Measurements from ENCODE around the gene HDHD2.
"Not testable (repeated sequence)": the region's sequence is repeated elsewhere in the genome, so short reads cannot be mapped to it uniquely, and the experiment has no call there.

HDHD2 gene

DNA sequence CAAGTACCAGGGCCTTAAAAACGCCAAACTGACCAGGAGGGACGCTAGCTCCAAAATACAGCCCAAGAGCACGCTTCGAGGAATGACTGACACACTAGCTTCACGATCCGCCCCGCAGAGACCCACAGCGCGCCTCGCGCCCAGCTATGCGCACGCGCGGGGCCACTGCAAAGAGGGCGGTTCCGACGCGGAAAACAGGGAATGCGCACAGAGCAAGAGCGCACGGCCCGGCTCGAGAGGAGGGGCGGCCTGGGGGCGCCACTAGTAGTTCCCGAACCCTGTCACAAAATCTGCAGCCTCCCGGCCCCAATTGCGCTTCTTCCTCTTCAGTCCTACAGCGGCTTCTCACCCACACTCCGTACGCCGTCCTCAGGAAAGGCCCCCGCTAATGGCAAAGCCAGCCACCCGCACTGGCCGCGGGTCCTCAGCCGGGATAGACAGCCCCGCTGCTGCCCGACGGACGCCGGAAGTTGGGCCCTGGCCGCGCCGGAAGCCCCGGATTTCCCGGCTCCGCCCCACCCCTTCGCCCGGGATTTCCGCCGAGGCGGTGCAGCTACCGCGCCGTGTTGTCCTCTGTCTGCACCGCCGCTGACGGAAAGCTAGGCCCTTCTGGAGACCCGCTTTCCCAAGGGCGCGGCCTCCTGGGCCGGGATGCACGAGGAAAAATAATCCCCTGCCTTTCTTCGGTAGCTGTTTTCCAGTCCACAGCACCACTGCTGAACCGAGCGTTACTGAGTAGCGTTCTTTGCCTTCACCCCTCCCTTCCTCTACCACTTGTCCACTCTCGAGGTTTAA, at the start of gene HDHD2:
HDHD2 (minus strand) TSS at position 472 of the 795 bp plus-strand sequence. CDS start 14,061 bp downstream, outside the sequence.
- DNase-seq: peak; percentile 67

DNA sequence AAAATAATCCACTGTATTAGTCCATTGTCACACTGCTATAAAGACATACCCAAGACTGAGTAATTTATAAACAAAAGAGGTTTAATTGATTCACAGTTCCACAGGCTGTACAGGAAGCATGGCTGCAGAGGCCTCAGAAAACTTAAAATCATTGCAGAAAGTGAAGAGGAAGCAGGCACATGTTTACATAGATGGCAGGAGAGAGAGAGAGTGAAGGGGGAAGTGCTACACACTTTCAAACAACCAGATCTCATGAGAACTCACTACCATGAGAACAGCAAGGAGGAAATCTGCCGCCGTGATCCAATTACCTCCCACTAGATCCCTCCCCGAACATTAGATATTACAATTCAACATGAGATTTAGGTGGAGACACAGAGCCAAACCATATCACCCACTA, 45.7 kb upstream of the HDHD2 start:
- not testable (repeated sequence) for DNase-seq

DNA sequence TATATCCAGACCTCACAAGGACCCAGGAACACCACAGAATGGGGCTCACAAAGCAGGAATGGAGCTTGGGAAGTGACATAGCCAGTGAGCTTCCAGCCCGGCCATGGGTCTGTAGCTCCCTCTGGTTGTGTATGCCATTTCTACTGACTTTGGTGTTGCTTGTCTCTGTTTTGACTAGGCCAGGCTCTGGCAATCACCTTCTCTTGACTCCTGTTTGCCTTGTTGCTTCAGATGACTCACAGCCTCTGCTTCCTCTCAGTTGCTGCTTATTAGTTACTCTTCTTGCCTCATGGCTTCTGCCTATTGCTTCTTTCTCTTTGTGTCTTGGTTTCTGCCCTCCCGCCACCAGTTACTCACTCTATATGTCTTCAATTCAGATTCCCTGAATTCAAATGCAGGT, 41.7 kb upstream of the HDHD2 start:
- DNase-seq: no peak

DNA sequence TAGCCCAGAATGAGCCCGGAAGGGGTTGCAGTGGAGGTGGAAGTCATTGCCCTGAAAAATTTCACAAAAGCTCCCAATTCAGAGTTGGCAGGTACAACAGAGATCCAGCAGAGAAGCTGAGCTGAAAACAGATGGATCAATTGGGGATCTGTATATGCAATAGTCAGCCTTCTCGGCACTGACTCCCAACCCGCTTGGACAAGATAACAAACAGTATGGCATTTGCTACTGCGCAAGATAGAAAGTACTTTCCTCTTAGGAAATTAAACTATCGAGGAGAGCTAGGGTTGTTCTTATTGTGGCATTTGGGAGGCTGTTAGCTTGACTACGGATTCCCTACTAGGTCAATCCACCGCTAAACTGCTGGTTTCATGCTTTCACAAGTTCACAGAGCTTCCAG, 37.4 kb upstream of the HDHD2 start:
- DNase-seq: no peak

DNA sequence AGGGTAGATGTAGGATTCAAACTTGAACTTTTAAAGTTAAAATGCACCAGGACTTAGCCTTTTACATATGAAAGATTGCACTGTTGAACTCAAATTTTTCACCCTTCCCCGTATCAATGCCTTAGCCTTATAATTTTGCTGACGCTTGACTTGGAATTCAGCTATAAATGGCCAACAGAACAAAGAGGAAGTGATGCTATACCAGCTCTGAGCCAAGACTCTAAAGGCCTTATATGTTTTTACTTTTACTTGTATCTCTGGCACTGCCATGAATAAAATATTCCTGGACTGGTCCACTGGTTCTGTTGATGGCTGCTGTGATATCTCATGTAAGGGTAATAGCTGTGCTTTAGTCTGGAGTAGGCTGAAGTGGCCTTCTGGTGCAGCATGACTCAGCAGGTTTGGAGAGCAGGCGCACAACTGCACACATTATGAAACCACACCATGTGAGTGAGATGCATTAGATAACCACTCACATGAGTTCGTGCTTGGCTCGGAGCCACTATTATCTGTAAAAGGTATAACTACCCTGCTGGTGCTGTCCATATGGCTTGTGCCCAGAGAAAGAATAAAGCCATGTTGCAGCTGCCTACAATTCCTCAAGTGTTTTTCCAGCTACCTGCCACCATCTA, 34.2 kb upstream of the HDHD2 start:
- no peak for DNase-seq

DNA sequence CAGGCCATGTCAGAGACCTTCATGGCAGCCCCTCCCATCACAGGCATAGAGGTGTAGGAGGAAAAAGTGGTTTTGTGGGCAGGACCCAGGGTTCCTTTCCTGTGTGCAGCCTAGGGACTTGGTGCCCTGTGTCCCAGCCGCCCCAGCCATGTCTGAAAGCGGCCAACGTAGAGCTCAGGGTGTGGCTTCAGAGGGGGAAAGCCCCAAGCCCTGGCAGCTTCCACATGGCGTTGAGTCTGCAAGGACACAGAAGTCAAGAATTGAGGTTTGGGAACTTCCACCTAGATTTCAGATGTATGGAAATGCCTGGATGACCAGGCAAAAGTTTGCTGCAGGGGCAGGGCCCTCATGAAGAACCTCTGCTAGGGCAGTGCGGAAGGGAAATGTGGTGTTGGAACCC, 31.9 kb upstream of the HDHD2 start:
- DNase-seq: not testable (repeated sequence)

DNA sequence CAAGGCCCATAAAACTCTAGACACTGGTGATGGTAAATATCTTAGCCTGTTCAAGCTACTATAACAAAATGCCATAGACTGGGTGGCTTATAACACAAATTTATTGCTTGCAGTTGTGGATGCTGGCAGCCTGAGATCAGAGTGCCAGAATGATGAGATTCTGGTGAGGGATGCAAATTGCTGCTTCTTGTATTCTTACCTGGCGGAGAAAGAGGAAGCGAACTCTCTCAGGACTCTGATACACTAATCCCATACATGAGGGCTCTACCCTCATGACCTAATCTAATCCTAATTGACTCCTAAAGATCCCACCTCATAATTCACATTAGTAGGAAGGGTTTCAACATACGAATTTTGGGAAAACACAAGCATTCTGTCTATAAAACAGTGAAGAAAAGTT, 30.5 kb upstream of the HDHD2 start:
- no peak for DNase-seq

DNA sequence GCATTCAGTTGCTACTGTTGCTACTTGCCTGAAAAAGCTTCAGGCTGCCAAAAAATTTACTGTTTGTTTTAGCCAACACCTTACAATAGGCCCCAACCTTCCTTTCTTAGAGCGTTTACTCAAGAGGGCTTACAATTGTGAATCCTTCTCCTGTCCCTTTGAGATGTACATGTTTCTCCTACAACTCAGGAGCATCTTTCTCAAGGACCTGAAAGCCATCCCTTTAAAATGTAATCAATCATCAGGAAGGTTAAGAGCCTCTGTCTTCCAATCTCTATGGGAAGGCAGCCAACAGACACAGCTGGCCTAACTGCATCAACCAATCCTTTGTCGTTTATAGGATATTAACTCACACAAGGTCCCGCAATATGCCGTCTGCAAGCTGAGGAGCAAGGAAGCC, 29.2 kb upstream of the HDHD2 start:
- DNase-seq: no peak

DNA sequence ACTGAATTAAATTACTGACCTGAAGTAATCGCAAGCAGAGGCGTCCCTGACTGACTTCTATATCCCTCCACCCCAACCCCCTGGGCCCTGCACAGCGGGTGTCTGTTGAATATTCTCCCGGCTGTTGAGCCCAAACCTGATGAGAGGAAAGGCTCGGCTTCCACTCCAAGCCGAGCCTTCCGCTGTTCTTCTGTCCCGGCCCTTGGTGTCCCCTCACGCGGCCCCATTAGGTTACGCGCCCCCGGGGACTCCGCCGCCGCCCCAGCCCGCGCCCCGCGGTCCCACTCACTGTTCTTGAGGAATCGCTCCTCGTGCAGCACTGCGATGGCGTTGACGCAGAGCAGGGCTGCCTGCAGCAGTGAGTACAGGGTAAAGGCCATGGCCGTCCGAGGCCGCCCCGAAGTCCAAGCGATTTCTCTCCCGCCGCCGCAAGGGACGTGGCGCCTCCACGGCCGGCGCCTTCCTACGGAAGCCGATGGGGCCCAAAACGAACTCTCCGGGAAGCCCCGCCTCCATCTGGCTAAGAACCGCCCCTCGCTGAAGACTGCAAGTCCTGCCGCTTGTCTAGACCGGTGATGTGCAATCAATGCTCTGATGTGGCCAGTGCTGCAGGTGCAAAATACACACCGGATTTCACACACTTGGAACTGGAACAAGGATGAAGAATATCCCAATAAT, 25.7 kb upstream of the HDHD2 start, which contains the start of gene IER3IP1:
IER3IP1 (minus strand) TSS at position 467 of the 678 bp plus-strand sequence; CDS start at position 380, 87 bp downstream.
- peak; percentile 85 for DNase-seq

- DNase-seq: no peak
Observed at GRCh38 chr18:47175283-47175897, 25.1 kb upstream of the HDHD2 start.

DNA sequence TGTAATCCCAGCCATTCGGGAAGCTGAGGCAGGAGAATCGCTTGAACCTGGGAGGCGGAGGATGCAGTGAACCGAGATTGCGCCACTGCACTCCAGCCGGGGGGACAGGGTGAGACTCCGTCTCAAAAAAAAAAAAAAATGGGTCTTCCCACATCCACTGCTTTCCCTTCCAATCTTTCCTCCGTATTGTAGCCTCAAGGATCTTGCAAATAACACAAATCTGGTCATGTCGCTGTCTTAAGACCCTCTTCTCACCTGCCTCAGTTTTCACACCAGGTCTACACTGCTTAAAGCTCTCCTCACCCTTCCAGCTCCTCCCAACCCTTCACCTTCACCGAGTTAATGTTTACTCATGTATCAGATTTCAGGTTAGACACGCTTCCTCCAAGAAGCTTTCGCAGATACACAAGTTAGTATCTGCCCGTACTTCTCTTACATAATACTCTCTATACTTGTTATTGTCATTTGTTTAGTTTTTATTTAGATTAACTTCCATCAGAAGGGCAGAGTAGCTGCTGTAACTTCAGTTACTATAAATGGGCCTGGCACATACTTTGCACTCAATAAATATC, 24.3 kb upstream of the HDHD2 start:
- no peak for DNase-seq

DNA sequence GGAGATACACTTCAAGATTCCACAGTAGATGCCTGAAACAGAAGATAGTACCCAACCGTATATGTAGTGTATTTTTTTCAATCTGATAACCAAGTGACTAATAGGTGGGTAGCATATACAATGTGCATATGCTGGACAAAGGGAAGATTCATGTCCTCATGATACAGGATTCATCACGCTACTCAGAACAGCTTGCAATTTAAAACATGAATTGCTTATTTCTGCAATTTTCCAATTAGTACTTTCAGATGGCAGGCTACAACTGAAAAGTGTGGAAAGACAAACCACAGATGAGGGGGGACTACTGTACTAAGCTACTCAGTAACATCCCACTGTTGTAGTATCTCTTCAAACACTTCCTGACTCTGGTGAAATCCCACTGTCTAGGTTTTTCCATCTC, 22.2 kb upstream of the HDHD2 start:
- no peak for DNase-seq

DNA sequence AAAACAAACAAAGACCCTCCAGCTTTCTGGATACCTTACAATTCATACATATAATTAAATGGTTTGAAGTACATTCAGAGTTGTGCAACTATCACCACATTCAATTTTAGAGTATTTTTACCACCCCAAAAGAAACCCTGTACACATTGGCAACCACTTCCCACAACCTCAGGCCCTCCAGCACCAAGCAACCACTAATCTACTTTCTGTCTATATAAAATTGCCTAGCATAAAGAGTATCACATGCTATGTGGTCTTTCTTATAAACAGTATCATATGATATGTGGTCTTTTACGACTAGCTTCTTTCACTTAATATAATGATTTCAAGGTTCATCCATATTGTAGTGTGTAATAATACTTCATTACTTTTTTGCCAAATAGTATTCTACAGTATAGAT, 18.6 kb upstream of the HDHD2 start:
- no peak for DNase-seq

DNA sequence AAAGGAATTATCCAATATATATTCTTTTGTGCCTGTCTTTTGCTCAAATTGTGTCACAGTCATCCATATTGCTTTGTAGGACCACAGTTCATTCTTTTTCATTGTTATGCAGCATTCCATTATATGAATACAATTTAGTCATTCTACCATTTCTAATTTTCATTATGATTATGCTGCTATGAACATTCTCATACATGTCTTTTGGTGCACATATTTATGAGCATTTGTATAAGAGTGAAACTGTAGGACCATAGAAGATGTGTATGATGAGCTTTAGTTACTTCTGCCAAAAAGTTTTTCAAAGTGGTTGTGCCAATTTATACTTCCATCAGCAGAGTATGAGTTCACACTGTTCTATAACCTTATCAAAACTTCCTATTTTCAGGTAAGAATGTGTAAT, 18.2 kb upstream of the HDHD2 start:
- no peak for DNase-seq

- no peak for DNase-seq
Observed at GRCh38 chr18:47166294-47166693, 16.0 kb upstream of the HDHD2 start.

DNA sequence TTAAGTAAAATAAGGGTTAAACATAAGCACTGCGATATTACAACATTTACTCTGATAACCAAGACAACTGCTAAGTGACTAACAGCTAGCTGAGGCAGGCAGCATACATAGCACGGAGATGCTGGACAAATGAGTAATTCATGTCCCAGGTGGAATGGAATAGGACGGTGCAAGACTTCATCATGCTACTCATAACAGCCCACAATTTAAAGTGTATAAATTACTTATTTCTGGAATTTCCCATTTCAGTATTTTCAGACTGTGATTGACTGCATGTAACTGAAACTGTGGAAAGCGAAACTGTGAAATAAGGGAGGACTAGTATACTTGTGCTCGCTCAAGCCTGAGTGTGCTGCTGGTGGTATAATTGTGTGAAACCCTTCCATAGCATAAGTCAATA, 12.9 kb upstream of the HDHD2 start:
- no peak for DNase-seq

DNA sequence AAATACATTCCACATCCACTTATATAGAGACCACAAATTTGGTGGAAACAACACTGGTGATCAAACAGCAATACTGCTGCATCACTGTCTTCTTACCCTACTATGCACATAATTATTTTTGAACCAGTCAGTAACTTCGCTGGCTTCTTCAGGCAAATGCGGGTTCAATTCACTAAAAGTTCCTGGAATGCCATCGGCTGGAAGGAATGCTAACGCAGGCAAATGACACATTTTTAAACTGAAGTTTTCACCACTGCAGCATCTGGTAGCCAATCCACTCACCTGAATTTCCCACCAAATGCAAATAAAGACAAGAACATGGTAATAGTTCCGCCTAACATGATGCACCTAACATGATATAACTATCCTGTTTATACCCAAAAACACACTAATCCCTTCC, 10.0 kb upstream of the HDHD2 start:
- no peak for DNase-seq

GRCh38 chr18:47158404-47158803, 8.1 kb upstream of the HDHD2 start:
- DNase-seq: not testable (repeated sequence)

- no peak for DNase-seq
Observed at GRCh38 chr18:47151439-47151838, 1.1 kb upstream of the HDHD2 start.

DNA sequence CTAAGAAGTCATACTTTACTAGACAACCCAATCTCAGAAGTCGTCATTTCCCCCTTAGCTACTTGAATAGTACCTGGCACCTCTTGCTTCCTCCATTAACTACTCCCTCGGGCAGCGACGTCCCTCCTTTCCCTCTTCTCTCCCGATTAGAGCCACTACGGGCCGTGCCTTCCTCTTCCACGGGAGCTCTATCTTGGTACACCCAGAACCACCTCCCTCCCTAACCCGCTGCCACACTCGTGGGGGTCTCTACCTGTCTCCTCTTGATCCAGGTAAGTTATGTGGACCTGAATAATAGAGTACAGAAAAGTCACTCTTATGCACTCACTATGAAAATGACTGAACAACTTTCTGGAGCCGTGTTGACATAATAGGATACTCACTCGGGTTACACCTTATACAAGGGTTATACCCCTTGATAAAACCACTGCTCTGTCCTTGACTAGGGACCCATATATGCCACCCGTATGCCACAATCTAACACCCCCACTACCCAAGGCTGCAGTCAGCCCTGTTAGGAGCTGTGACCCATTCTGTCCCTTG, 595 bp upstream of the HDHD2 start:
- no peak for DNase-seq

- DNase-seq: no peak
Observed at GRCh38 chr18:47149457-47150028, 757 bp downstream of the HDHD2 start.

DNA sequence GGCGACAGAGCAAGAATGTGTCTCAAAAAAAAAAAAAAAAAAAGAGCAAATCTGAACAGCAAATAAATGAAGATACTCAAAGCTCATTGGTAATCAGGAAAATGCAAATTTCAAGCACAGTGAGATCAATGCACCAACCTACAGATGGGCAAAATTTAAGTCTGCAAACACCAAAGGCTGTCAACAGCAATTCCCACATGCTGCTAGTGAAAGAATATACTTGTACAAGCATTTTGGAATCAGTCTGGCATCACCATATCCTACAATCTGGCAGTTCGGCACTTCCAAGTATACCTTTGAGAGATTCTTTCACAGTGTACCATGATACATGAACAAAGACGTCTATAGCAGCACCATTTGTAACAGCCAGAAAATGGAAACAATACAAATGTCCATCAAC, 4.1 kb downstream of the HDHD2 start:
- DNase-seq: no peak

All from activated T-cell treated with anti-CD3 and anti-CD28 coated beads for 4 hours (primary cell).